HG02938 (cell line): ENCODE results near the gene HNRNPLL.
"Not testable (repeated sequence)": the region's sequence is repeated elsewhere in the genome, so short reads cannot be mapped to it uniquely, and the experiment has no call there.

Source experiments
- ATAC-seq: cut with Tn5 transposase; IDR thresholded peaks from one replicate; pipeline ENCODE4 v1.9.1; 2021; ENCODE audit warnings: mild to moderate bottlenecking, moderate library complexity; ENCODE audit not compliant: unreplicated experiment

The HNRNPLL gene

GRCh38 chr2:38620282-38620977 lies 17.7 kb upstream of the HNRNPLL start:
- no peak for ATAC-seq

- ATAC-seq, result no peak
These were observed 16.9 kb upstream of the HNRNPLL start for GRCh38 chr2:38619458-38620164.

GRCh38 chr2:38617301-38617700 lies 14.6 kb upstream of the HNRNPLL start:
- ATAC-seq, result no peak

- ATAC-seq, result no peak
These were observed 12.5 kb upstream of the HNRNPLL start for GRCh38 chr2:38615237-38615636.

- no peak for ATAC-seq
These were observed 11.1 kb upstream of the HNRNPLL start for GRCh38 chr2:38613849-38614213.

GRCh38 chr2:38613126-38613848 lies 10.6 kb upstream of the HNRNPLL start:
- ATAC-seq, result no peak

- peak; percentile 71 for ATAC-seq
These were observed 8.4 kb upstream of the HNRNPLL start for GRCh38 chr2:38610851-38611801.

- ATAC-seq, result not testable (repeated sequence)
These were observed 6.5 kb upstream of the HNRNPLL start for GRCh38 chr2:38609246-38609645.

- no peak for ATAC-seq
These were observed 6.0 kb upstream of the HNRNPLL start for GRCh38 chr2:38608755-38609154.

GRCh38 chr2:38605298-38605830 lies 2.6 kb upstream of the HNRNPLL start:
- no peak for ATAC-seq

- ATAC-seq, result peak; percentile 45
These were observed 918 bp upstream of the HNRNPLL start for GRCh38 chr2:38603402-38604290.

GRCh38 chr2:38602136-38602731 lies 494 bp downstream of the HNRNPLL start:
- ATAC-seq, result peak; percentile 13

GRCh38 chr2:38601463-38602135 lies 1.1 kb downstream of the HNRNPLL start:
- ATAC-seq, result no peak

GRCh38 chr2:38600921-38601455 lies 1.7 kb downstream of the HNRNPLL start:
- ATAC-seq, result no peak

- ATAC-seq, result no peak
These were observed 2.4 kb downstream of the HNRNPLL start for GRCh38 chr2:38600242-38600891.

- no peak for ATAC-seq
These were observed 3.0 kb downstream of the HNRNPLL start for GRCh38 chr2:38599706-38600105.

GRCh38 chr2:38598991-38599295 lies 3.8 kb downstream of the HNRNPLL start:
- no peak for ATAC-seq
